Measurements from ENCODE around the gene NENF.

GRCh38 chr1:212428496-212428895, 4.2 kb upstream of the NENF start:
- TF ChIP-seq, protein P1, sequence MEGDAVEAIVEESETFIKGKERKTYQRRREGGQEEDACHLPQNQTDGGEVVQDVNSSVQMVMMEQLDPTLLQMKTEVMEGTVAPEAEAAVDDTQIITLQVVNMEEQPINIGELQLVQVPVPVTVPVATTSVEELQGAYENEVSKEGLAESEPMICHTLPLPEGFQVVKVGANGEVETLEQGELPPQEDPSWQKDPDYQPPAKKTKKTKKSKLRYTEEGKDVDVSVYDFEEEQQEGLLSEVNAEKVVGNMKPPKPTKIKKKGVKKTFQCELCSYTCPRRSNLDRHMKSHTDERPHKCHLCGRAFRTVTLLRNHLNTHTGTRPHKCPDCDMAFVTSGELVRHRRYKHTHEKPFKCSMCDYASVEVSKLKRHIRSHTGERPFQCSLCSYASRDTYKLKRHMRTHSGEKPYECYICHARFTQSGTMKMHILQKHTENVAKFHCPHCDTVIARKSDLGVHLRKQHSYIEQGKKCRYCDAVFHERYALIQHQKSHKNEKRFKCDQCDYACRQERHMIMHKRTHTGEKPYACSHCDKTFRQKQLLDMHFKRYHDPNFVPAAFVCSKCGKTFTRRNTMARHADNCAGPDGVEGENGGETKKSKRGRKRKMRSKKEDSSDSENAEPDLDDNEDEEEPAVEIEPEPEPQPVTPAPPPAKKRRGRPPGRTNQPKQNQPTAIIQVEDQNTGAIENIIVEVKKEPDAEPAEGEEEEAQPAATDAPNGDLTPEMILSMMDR (IDR thresholded peaks at IDR 0.05 in 4 of 5, conservative IDR thresholded peaks at IDR 0.05 in 1 of 5): no peak
- no peak for TF ChIP-seq POLR2A (IDR thresholded peaks at IDR 0.05)

Data from gastrocnemius medialis (tissue), 4 donors.